ENCODE data around the gene RBFOX2.

Gene RBFOX2

GRCh38 chr22:35834061-35834460 is 194.6 kb downstream of the RBFOX2 start:
- peaks cover 27% of the 10 kb centered on the region for H3K36me3 ChIP-seq (ENCODE audit: low read depth)
- H3K4me1 ChIP-seq (ENCODE audit: insufficient read depth, poor library complexity, severe bottlenecking): peaks cover 31% of the 10 kb centered on the region
- H3K27me3 ChIP-seq (ENCODE audit: insufficient read depth, poor library complexity, severe bottlenecking): no peaks in the 10 kb centered on the region
- H3K9me3 ChIP-seq (ENCODE audit: severe bottlenecking): peaks cover 2% of the 10 kb centered on the region
- no peak overlapping the region for H3K4me3 ChIP-seq (ENCODE audit: severe bottlenecking)
- DNase-seq (ENCODE audit: low spot score) (no peak), ATAC-seq (ENCODE audit: low read depth) (no peak)
- peak overlapping the region; percentile 97 for H3K27ac ChIP-seq (ENCODE audit: poor library complexity, severe bottlenecking)
- TF ChIP-seq CTCF (IDR thresholded peaks at IDR 0.05; ENCODE audit: poor library complexity, severe bottlenecking): no peak

- peaks cover 23% of the 10 kb centered on the region for H3K36me3 ChIP-seq (ENCODE audit: low read depth)
- DNase-seq (ENCODE audit: low spot score): no peak
Observed at GRCh38 chr22:35830305-35830704, 198.3 kb downstream of the RBFOX2 start.

GRCh38 chr22:35824256-35824655 is 204.4 kb downstream of the RBFOX2 start:
- no peak for TF ChIP-seq CTCF (IDR thresholded peaks at IDR 0.05; ENCODE audit: poor library complexity, severe bottlenecking)
- Histone ChIP-seq H3K27me3 (ENCODE audit: insufficient read depth, poor library complexity, severe bottlenecking) (no peaks in the 10 kb centered on the region), H3K9me3 (ENCODE audit: severe bottlenecking) (peaks cover under 1% of the 10 kb centered on the region), H3K4me1 (ENCODE audit: insufficient read depth, poor library complexity, severe bottlenecking) (no peaks in the 10 kb centered on the region), H3K36me3 (ENCODE audit: low read depth) (peaks cover 28% of the 10 kb centered on the region), H3K4me3 (ENCODE audit: severe bottlenecking) (no peak overlapping the region), H3K27ac (ENCODE audit: poor library complexity, severe bottlenecking) (no peak overlapping the region)
- ATAC-seq (ENCODE audit: low read depth) (no peak), DNase-seq (ENCODE audit: low spot score) (no peak)

More at GRCh38 chr22:35830305-35830704, 198.3 kb downstream of the RBFOX2 start:
- H3K27me3 ChIP-seq (ENCODE audit: insufficient read depth, poor library complexity, severe bottlenecking): no peaks in the 10 kb centered on the region
- peaks cover 2% of the 10 kb centered on the region for H3K9me3 ChIP-seq (ENCODE audit: severe bottlenecking)
- peaks cover 22% of the 10 kb centered on the region for H3K4me1 ChIP-seq (ENCODE audit: insufficient read depth, poor library complexity, severe bottlenecking)
- no peak for ATAC-seq (ENCODE audit: low read depth)
- no peak overlapping the region for H3K27ac ChIP-seq (ENCODE audit: poor library complexity, severe bottlenecking)
- TF ChIP-seq CTCF (IDR thresholded peaks at IDR 0.05; ENCODE audit: poor library complexity, severe bottlenecking): no peak
- no peak overlapping the region for H3K4me3 ChIP-seq (ENCODE audit: severe bottlenecking)

GRCh38 chr22:35821654-35822053 is 207.0 kb downstream of the RBFOX2 start:
- DNase-seq (ENCODE audit: low spot score) (no peak), ATAC-seq (ENCODE audit: low read depth) (no peak)
- H3K27me3 ChIP-seq (ENCODE audit: insufficient read depth, poor library complexity, severe bottlenecking): no peaks in the 10 kb centered on the region
- H3K9me3 ChIP-seq (ENCODE audit: severe bottlenecking): no peaks in the 10 kb centered on the region
- no peak overlapping the region for H3K27ac ChIP-seq (ENCODE audit: poor library complexity, severe bottlenecking)
- H3K4me3 ChIP-seq (ENCODE audit: severe bottlenecking): no peak overlapping the region
- peaks cover 50% of the 10 kb centered on the region for H3K36me3 ChIP-seq (ENCODE audit: low read depth)
- H3K4me1 ChIP-seq (ENCODE audit: insufficient read depth, poor library complexity, severe bottlenecking): no peaks in the 10 kb centered on the region
- no peak for TF ChIP-seq CTCF (IDR thresholded peaks at IDR 0.05; ENCODE audit: poor library complexity, severe bottlenecking)

GRCh38 chr22:35819421-35819820 is 209.2 kb downstream of the RBFOX2 start:
- H3K27ac ChIP-seq (ENCODE audit: poor library complexity, severe bottlenecking): no peak overlapping the region
- H3K36me3 ChIP-seq (ENCODE audit: low read depth): peaks cover 60% of the 10 kb centered on the region
- DNase-seq (ENCODE audit: low spot score) (no peak), ATAC-seq (ENCODE audit: low read depth) (no peak)
- no peak overlapping the region for H3K4me3 ChIP-seq (ENCODE audit: severe bottlenecking)
- H3K9me3 ChIP-seq (ENCODE audit: severe bottlenecking): no peaks in the 10 kb centered on the region
- no peaks in the 10 kb centered on the region for H3K4me1 ChIP-seq (ENCODE audit: insufficient read depth, poor library complexity, severe bottlenecking)
- no peaks in the 10 kb centered on the region for H3K27me3 ChIP-seq (ENCODE audit: insufficient read depth, poor library complexity, severe bottlenecking)
- no peak for TF ChIP-seq CTCF (IDR thresholded peaks at IDR 0.05; ENCODE audit: poor library complexity, severe bottlenecking)

All from RWPE2 (cell line).